Mesendoderm (in vitro differentiated cells): Measurements from ENCODE around the gene MRPS14.
A peak's percentile ranks its signal among the peaks of the same experiment; 100 is the strongest.
"Not testable (repeated sequence)": the region's sequence is repeated elsewhere in the genome, so short reads cannot be mapped to it uniquely, and the experiment has no call there.

Experiments
- DNase-seq: peaks from one replicate; pipeline ENCODE4 v3.0.0; 2013
- H2AK5ac ChIP-seq: 2 replicates; pipeline ENCODE4 v1.6.1; 2013; ENCODE audit warnings: low read length, inconsistent platforms
- H2BK120ac ChIP-seq: 2 replicates; pipeline ENCODE4 v1.6.1; 2013; ENCODE audit warnings: low read depth, mild to moderate bottlenecking, low read length, moderate library complexity, mixed read lengths
- H2BK15ac ChIP-seq: replicated peaks from 2 replicates; pipeline ENCODE4 v1.6.1; 2013; ENCODE audit warnings: low read depth, mild to moderate bottlenecking, moderate library complexity
- H2BK5ac ChIP-seq: 2 replicates; pipeline ENCODE4 v1.6.1; 2013; ENCODE audit warnings: low read length, inconsistent platforms
- H3K18ac ChIP-seq: 2 replicates; pipeline ENCODE4 v1.6.1; 2013; ENCODE audit warnings: mild to moderate bottlenecking, low read length, mixed read lengths
- H3K23ac ChIP-seq: one replicate; pipeline ENCODE4 v1.6.1; 2013; ENCODE audit warnings: low read length
- H3K27ac ChIP-seq: 2 replicates; pipeline ENCODE4 v1.5.1; 2013; ENCODE audit warnings: low read depth, mild to moderate bottlenecking, inconsistent platforms, low read length, moderate library complexity
- H3K27me3 ChIP-seq: 2 replicates; pipeline ENCODE4 v1.6.1; 2013; ENCODE audit warnings: low read length, control low read depth, mild to moderate bottlenecking, inconsistent platforms; ENCODE audit not compliant: insufficient read depth, poor library complexity
- H3K36me3 ChIP-seq: 2 replicates; pipeline ENCODE4 v1.6.1; 2013; ENCODE audit warnings: low read length, inconsistent platforms; ENCODE audit not compliant: control insufficient read depth, insufficient read depth
- H3K4ac ChIP-seq: one replicate; pipeline ENCODE4 v1.6.1; 2013; ENCODE audit warnings: low read depth, mild to moderate bottlenecking, low read length, moderate library complexity
- H3K4me1 ChIP-seq: 2 replicates; pipeline ENCODE4 v1.6.1; 2013; ENCODE audit warnings: low read depth, low read length, inconsistent platforms; ENCODE audit not compliant: control insufficient read depth
- H3K4me2 ChIP-seq: 2 replicates; pipeline ENCODE4 v1.6.1; 2013; ENCODE audit warnings: low read length
- H3K4me3 ChIP-seq: 2 replicates; pipeline ENCODE4 v1.5.1; 2013; ENCODE audit warnings: mild to moderate bottlenecking, low read length
- H3K56ac ChIP-seq: one replicate; pipeline ENCODE4 v1.6.1; 2013; ENCODE audit warnings: low read length
- H3K79me1 ChIP-seq: 2 replicates; pipeline ENCODE4 v1.6.1; 2013; ENCODE audit warnings: low read length, inconsistent platforms
- H3K79me2 ChIP-seq: 2 replicates; pipeline ENCODE4 v1.6.1; 2013; ENCODE audit warnings: mild to moderate bottlenecking, low read length; ENCODE audit not compliant: control insufficient read depth, insufficient read depth
- H3K9ac ChIP-seq: 2 replicates; pipeline ENCODE4 v1.6.1; 2013; ENCODE audit warnings: low read length, inconsistent platforms
- H4K5ac ChIP-seq: one replicate; pipeline ENCODE4 v1.6.1; 2013; ENCODE audit warnings: low read length
- H4K8ac ChIP-seq: one replicate; pipeline ENCODE4 v1.6.1; 2013; ENCODE audit warnings: low read depth, mild to moderate bottlenecking, control low read depth, low read length, moderate library complexity
- WGBS: extraction: QIAGEN DNeasy Blood & Tissue Kit; methylation state at CpG from one replicate; pipeline ENCODE4 v1.1.7; 2013; ENCODE audit warnings: low lambda C conversion rate, missing lambda C conversion rate; ENCODE audit not compliant: insufficient coverage; ENCODE audit errors: extremely low coverage; 5-methylcytosine and 5-hydroxymethylcytosine counted together

MRPS14 gene

GRCh38 chr1:175044591-175044990 lies 21.4 kb upstream of the MRPS14 start:
- H3K79me2 ChIP-seq, H3K18ac ChIP-seq: not testable (repeated sequence)

DNA sequence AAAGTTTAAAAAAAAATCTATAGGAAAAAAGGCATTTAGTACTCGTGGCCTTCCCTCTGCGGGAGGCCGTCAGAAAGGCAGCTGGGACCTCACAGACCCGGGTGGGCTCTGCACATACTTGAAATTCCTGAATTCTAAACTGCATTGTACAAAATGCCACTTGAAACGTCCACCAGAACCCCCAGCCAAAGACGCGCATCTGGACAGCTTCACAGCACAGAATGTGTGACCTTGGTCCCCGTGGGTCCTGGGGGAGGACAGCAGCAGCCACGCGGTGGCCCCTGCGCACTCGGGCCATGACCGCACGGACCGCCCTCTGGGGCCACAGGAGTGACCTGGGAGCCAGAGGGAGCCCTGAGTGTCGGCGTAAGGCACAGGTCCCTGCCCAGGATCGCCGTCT lies 20.6 kb upstream of the MRPS14 start:
- H3K36me3 ChIP-seq: no peaks in the 10 kb centered on the region
- H3K4me2 ChIP-seq: no peak overlapping the region
- no CpG with 5 or more reads among the region's 19 CpGs for WGBS
- no peak overlapping the region for H3K23ac ChIP-seq
- no peak overlapping the region for H2BK120ac ChIP-seq
- no peaks in the 10 kb centered on the region for H3K79me2 ChIP-seq
- H2BK15ac ChIP-seq: no peak overlapping the region
- H3K4ac ChIP-seq: no peak overlapping the region
- no peak overlapping the region for H4K8ac ChIP-seq
- H4K5ac ChIP-seq: no peak overlapping the region
- no peaks in the 10 kb centered on the region for H3K4me1 ChIP-seq
- no peak overlapping the region for H2BK5ac ChIP-seq
- H3K18ac ChIP-seq: no peak overlapping the region
- no peaks in the 10 kb centered on the region for H3K79me1 ChIP-seq
- no peak overlapping the region for H3K27ac ChIP-seq
- no peak overlapping the region for H3K4me3 ChIP-seq
- no peaks in the 10 kb centered on the region for H3K27me3 ChIP-seq
- H3K56ac ChIP-seq: no peak overlapping the region
- no peak overlapping the region for H2AK5ac ChIP-seq
- H3K9ac ChIP-seq: no peak overlapping the region
- DNase-seq: no peak

More at GRCh38 chr1:175044591-175044990, 21.4 kb upstream of the MRPS14 start:
- not testable (repeated sequence) for H4K5ac ChIP-seq, H3K23ac ChIP-seq, H2BK5ac ChIP-seq, H3K4me1 ChIP-seq, H3K79me1 ChIP-seq, H3K56ac ChIP-seq, H3K4me2 ChIP-seq, H2BK120ac ChIP-seq, H3K9ac ChIP-seq, H2BK15ac ChIP-seq, H3K27ac ChIP-seq, H3K4me3 ChIP-seq, H3K4ac ChIP-seq, H3K27me3 ChIP-seq, H2AK5ac ChIP-seq, H3K36me3 ChIP-seq, DNase-seq, H4K8ac ChIP-seq
- WGBS: no CpG with 5 or more reads among the region's 18 CpGs

- Histone ChIP-seq H4K8ac (no peak overlapping the region), H2AK5ac (no peak overlapping the region), H4K5ac (no peak overlapping the region), H3K4me2 (no peak overlapping the region), H3K4me1 (no peaks in the 10 kb centered on the region), H3K9ac (no peak overlapping the region), H3K27me3 (no peaks in the 10 kb centered on the region), H3K36me3 (no peaks in the 10 kb centered on the region), H3K4me3 (no peak overlapping the region), H3K56ac (no peak overlapping the region), H3K27ac (no peak overlapping the region), H3K23ac (no peak overlapping the region), H3K79me1 (no peaks in the 10 kb centered on the region), H2BK120ac (no peak overlapping the region), H3K4ac (no peak overlapping the region), H3K79me2 (no peaks in the 10 kb centered on the region), H2BK15ac (no peak overlapping the region), H2BK5ac (no peak overlapping the region), H3K18ac (no peak overlapping the region)
- DNase-seq: no peak
- no CpG with 5 or more reads among the region's 3 CpGs for WGBS
These were observed 19.4 kb upstream of the MRPS14 start for GRCh38 chr1:175042650-175043049.

DNA sequence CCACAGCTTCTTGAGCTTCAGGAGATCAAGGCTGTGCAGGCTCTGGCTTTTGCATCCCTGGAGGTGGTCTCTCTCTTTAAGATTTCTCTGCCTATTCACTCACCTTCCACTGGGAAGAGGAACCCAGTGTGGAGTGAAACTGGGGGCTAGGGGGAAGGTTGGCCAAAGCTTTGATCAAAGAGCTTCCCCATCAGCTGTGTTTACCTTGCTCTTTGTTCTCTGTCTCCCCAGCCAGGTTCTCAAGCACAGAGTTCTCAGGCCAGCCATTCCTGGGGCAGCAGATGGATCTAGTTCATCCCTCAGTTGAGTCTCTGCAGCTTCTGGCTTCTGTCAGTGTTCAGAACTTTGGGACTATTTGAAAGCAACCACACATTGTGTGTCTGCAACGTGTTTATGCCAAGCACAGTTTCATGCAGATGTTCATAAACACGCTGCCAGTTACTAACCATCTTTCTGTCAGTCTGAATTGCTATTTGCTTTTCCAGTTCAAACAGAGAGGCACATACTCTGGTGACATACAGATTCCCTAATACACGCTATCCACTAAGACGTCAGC lies 17.2 kb upstream of the MRPS14 start:
- no peak for DNase-seq
- H3K4me2 ChIP-seq: no peak overlapping the region
- H3K4ac ChIP-seq: no peak overlapping the region
- H2BK5ac ChIP-seq: no peak overlapping the region
- no peak overlapping the region for H4K5ac ChIP-seq
- H3K56ac ChIP-seq: no peak overlapping the region
- H3K27me3 ChIP-seq: no peaks in the 10 kb centered on the region
- no peak overlapping the region for H3K23ac ChIP-seq
- H3K4me3 ChIP-seq: no peak overlapping the region
- H3K18ac ChIP-seq: no peak overlapping the region
- H4K8ac ChIP-seq: no peak overlapping the region
- H3K79me2 ChIP-seq: no peaks in the 10 kb centered on the region
- H2BK120ac ChIP-seq: no peak overlapping the region
- H2BK15ac ChIP-seq: no peak overlapping the region
- no CpG with 5 or more reads among the region's 4 CpGs for WGBS
- no peak overlapping the region for H3K9ac ChIP-seq
- H3K79me1 ChIP-seq: no peaks in the 10 kb centered on the region
- no peaks in the 10 kb centered on the region for H3K36me3 ChIP-seq
- no peak overlapping the region for H2AK5ac ChIP-seq
- H3K27ac ChIP-seq: no peak overlapping the region
- peaks cover 2% of the 10 kb centered on the region for H3K4me1 ChIP-seq

DNA sequence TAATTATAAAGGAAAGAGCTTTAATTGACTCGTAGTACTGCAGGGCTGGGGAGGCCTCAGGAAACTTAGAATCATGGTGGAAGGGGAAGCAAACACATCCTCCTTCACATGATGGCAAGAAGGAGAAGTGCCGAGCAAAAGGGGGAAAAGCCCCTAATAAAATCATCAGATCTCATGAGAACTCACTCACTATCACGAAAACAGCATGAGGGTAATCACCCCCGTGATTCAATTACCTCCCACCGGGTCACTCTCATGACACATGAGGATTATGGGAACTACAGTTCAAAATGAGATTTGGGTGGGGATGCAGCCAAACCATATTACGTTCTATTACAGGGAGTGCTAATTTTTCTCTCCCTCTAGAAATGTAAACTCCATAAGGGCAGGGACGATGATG lies 14.2 kb upstream of the MRPS14 start:
- Histone ChIP-seq H3K4me2 (no peak overlapping the region), H3K56ac (no peak overlapping the region), H4K5ac (no peak overlapping the region), H3K79me1 (no peaks in the 10 kb centered on the region), H3K4me3 (no peak overlapping the region), H3K27me3 (no peaks in the 10 kb centered on the region), H3K23ac (no peak overlapping the region), H3K4me1 (peaks cover 2% of the 10 kb centered on the region), H3K79me2 (no peaks in the 10 kb centered on the region), H2BK5ac (no peak overlapping the region), H2AK5ac (no peak overlapping the region), H2BK120ac (no peak overlapping the region), H3K18ac (no peak overlapping the region), H4K8ac (no peak overlapping the region), H2BK15ac (no peak overlapping the region), H3K27ac (no peak overlapping the region), H3K9ac (no peak overlapping the region), H3K36me3 (no peaks in the 10 kb centered on the region), H3K4ac (no peak overlapping the region)
- DNase-seq: no peak
- WGBS: no CpG with 5 or more reads among the region's 7 CpGs

DNA sequence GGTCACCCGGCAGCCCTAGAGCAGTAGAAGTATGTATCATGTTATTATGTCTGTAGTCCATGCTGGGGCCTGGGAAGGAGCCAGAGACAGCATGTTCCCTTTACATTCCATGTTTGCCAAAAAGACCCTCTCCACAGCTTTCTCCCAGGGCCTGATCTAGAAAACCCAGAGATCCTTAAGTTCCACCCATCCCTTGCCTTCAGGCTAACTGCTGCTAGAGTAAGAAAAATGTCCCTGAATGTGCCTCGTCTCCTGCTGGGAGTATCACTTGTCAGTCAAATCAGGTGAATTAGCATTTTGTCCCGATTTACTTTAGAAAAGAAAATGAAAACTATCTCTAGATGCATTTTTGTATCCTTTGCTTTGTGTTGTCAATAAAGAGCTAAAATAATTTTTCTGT lies 13.3 kb upstream of the MRPS14 start:
- Histone ChIP-seq H3K9ac (no peak overlapping the region), H2AK5ac (no peak overlapping the region), H3K4ac (no peak overlapping the region), H3K27me3 (no peaks in the 10 kb centered on the region), H3K18ac (no peak overlapping the region), H3K79me1 (no peaks in the 10 kb centered on the region), H3K23ac (no peak overlapping the region), H3K27ac (no peak overlapping the region), H3K4me1 (peaks cover 2% of the 10 kb centered on the region), H3K4me2 (no peak overlapping the region), H2BK120ac (no peak overlapping the region), H3K4me3 (no peak overlapping the region), H2BK5ac (no peak overlapping the region), H4K8ac (no peak overlapping the region), H4K5ac (no peak overlapping the region), H3K36me3 (no peaks in the 10 kb centered on the region), H3K56ac (no peak overlapping the region), H3K79me2 (no peaks in the 10 kb centered on the region), H2BK15ac (no peak overlapping the region)
- DNase-seq: peak; percentile 11
- no CpG with 5 or more reads among the region's 3 CpGs for WGBS
